ENCODE results near the gene CCHCR1.

The CCHCR1 gene

DNA sequence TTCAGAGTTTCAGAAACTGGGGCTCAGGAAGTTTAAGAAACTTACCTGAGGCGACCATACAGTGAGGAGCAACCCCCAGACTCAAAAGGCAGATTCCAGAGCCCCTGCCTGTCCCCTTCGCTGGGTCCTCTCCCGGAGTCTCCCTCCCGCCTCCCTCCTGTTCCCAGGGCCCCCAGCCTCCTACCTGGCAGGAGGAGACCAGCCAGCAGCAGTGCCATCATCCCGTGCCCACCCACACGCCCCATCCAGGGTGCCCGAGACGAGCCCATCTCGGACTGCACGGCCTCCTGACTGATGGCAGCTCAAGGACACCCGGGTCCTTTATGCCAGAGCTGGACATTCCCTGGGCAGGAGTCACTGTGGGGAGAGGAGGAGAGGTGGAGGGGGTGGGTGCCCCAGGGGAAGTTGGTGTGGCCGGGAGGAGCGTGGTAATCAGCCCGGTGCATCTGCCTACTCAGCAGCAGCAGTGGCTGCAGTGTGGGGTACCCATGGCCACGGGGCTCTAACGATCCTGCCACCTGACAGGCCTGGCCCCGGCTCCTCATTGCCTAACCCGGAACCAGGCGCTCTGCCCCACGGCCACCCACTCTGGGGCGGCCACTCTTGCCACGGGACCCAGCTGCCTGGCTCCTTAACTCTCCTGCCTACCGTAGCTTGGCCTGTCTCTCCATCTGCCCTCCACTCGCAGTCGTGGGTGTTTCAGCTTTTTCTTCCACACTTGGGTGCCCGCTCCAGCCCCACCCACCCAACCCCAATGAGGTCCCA is 37.3 kb downstream of the CCHCR1 start, which contains the start of gene CDSN:
Gene CDSN (minus strand): TSS at position 296 of the 765 bp plus-strand sequence. CDS start 27 bp downstream, at position 269.
- Histone ChIP-seq H3K4me1 (ENCODE audit: insufficient read depth, low read length) (peaks cover 6% of the 10 kb centered on the region; the same call in 1 of the 2 replicates), H3K9me3 (ENCODE audit: control insufficient read depth, insufficient read depth, low read length) (no peaks in the 10 kb centered on the region), H3K36me3 (ENCODE audit: insufficient read depth, low read length) (no peaks in the 10 kb centered on the region), H3K9ac (ENCODE audit: low read depth, low read length) (no peak within 1 kb of the TSS)

GRCh38 chr6:31118178-31118577 is 39.4 kb downstream of the CCHCR1 start:
- Histone ChIP-seq H3K9me3 (ENCODE audit: control insufficient read depth, insufficient read depth, low read length) (no peaks in the 10 kb centered on the region), H3K4me1 (ENCODE audit: insufficient read depth, low read length) (peaks cover 15% of the 10 kb centered on the region; the same call in 1 of the 2 replicates), H3K36me3 (ENCODE audit: insufficient read depth, low read length) (no peaks in the 10 kb centered on the region), H3K9ac (ENCODE audit: low read depth, low read length) (no peak overlapping the region)

DNA sequence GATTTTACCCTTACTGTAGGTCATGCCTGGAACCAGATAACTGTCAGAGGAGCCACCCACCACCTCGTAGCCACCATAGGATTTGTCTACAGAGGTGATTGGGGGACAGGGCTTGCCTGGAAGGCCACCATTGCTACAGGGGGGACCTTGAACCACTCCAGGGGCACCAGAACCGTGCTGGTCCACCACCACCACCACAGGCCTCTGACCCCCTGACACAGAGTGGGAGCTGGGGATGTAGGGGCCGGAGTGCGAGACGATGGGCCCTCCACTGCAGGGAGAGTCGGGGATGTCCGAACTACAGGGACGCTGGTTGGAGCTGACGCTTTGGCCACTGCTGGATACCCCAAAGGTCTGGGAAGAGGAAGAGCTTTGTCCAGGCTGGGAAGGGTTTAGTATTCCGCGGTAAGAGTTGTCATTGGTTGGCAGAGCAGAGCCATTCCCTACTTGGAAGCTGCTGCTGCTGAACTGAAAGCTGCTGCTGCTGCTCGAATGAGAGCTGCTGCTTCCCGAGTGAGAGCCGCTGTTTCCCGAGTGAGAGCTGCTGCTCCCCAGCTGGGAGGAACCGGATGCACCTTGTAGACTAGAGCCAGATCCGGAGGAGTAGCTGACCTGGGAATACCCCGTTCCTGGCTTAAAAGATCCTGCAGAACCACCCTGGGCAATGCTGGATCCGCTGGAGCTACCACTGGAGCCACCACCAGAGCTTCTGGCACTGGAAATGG is 40.8 kb downstream of the CCHCR1 start:
- H3K9me3 ChIP-seq (ENCODE audit: control insufficient read depth, insufficient read depth, low read length), result no peaks in the 10 kb centered on the region
- no peak overlapping the region for H3K9ac ChIP-seq (ENCODE audit: low read depth, low read length)

GRCh38 chr6:31115941-31116560 is 41.6 kb downstream of the CCHCR1 start:
- H3K36me3 ChIP-seq (ENCODE audit: insufficient read depth, low read length), result no peaks in the 10 kb centered on the region
- no peaks in the 10 kb centered on the region for H3K9me3 ChIP-seq (ENCODE audit: control insufficient read depth, insufficient read depth, low read length)
- no peak overlapping the region for H3K9ac ChIP-seq (ENCODE audit: low read depth, low read length)
- peaks cover 20% of the 10 kb centered on the region for H3K4me1 ChIP-seq (ENCODE audit: insufficient read depth, low read length)

More for the DNA sequence above, 40.8 kb downstream of the CCHCR1 start:
- H3K36me3 ChIP-seq (ENCODE audit: insufficient read depth, low read length), result no peaks in the 10 kb centered on the region
- peaks cover 15% of the 10 kb centered on the region; the same call in 1 of the 2 replicates for H3K4me1 ChIP-seq (ENCODE audit: insufficient read depth, low read length)

DNA sequence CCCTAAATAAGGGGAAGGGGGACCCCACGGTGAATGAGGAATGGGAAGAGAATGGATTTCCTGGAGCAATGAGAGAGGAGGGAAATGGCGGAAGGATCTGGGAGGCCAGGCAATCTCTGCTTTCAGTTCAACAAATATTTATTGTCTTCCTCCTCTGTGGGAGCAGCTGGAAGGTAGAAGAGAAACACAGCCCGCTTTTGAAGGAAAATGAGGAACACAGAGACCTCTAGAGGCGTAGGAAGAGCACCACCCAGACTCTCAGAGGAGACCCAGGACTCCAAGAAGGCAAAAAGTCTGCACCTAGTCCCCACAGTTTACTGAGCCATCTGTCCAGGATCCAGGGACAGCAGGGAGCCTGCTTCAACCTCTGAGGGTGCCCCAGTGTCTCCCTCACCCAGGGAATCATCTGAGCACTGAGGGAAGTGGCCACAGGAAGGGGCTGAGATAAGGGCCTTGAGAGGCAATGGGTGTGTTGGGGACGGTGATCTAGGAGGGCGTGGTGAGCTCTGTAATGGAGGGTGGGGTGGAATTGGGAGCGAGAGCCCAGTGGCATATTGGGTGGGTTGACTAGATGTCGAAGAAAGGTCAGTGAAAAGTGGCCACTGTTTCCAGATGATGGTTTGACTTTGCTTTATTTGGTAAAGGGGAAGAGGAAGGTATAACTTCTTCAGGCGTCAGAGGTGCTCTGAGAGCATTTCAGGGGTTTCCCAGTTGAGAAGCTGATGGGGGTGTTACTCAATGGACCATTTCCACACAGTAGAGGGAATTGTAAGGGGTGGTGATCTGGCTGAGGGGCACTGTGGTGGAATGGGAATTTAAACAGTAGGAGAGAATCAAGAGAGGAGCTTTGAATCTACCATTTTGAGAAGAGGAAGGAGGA is 42.4 kb downstream of the CCHCR1 start:
- peaks cover 28% of the 10 kb centered on the region for H3K4me1 ChIP-seq (ENCODE audit: insufficient read depth, low read length)
- no peak overlapping the region; the same call in 1 of the 2 replicates for H3K9ac ChIP-seq (ENCODE audit: low read depth, low read length)
- H3K36me3 ChIP-seq (ENCODE audit: insufficient read depth, low read length), result no peaks in the 10 kb centered on the region
- H3K9me3 ChIP-seq (ENCODE audit: control insufficient read depth, insufficient read depth, low read length), result no peaks in the 10 kb centered on the region

GRCh38 chr6:31114541-31114878 is 43.1 kb downstream of the CCHCR1 start, which contains the start of gene PSORS1C1:
TSS of gene PSORS1C1 (plus strand) at chr6:31114800. CDS start at chr6:31129633, 14,833 bp downstream.
- Histone ChIP-seq H3K9me3 (ENCODE audit: control insufficient read depth, insufficient read depth, low read length) (no peaks in the 10 kb centered on the region), H3K4me1 (ENCODE audit: insufficient read depth, low read length) (peaks cover 32% of the 10 kb centered on the region), H3K9ac (ENCODE audit: low read depth, low read length) (no peak within 1 kb of the TSS; the same call in 1 of the 2 replicates), H3K36me3 (ENCODE audit: insufficient read depth, low read length) (no peaks in the 10 kb centered on the region)

GRCh38 chr6:31113861-31114540 is 43.6 kb downstream of the CCHCR1 start:
- H3K9ac ChIP-seq (ENCODE audit: low read depth, low read length), result no peak overlapping the region
- no peaks in the 10 kb centered on the region for H3K9me3 ChIP-seq (ENCODE audit: control insufficient read depth, insufficient read depth, low read length)
- H3K36me3 ChIP-seq (ENCODE audit: insufficient read depth, low read length), result no peaks in the 10 kb centered on the region
- peaks cover 32% of the 10 kb centered on the region for H3K4me1 ChIP-seq (ENCODE audit: insufficient read depth, low read length)

GRCh38 chr6:31112478-31112877 is 45.1 kb downstream of the CCHCR1 start, which contains the start of gene C6orf15:
TSS of gene C6orf15 (minus strand) at chr6:31112575. CDS start at chr6:31112555, 20 bp downstream.
- Histone ChIP-seq H3K9me3 (ENCODE audit: control insufficient read depth, insufficient read depth, low read length) (no peaks in the 10 kb centered on the region), H3K4me1 (ENCODE audit: insufficient read depth, low read length) (peaks cover 32% of the 10 kb centered on the region), H3K9ac (ENCODE audit: low read depth, low read length) (no peak within 1 kb of the TSS), H3K36me3 (ENCODE audit: insufficient read depth, low read length) (no peaks in the 10 kb centered on the region)

DNA sequence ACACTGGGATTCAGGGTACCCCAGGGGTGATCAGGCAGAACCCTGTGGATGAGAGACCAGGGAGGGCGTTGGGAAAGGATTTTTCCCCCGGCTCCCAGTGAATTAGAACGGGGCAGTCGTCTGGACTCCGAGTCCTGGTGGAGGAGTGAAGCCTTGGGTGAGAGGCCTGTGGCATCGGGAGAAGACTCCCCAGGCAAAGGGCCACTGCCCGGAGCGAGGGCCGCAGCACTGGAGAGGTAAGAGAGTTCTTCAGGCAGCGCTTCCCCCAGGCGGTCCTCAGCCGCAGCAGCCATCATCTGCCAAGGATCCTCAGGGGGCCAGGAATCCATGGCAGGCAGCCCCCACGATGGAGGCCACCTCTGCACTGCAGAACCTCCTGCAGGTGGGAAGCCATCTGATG is 45.9 kb downstream of the CCHCR1 start:
- Histone ChIP-seq H3K36me3 (ENCODE audit: insufficient read depth, low read length) (no peaks in the 10 kb centered on the region), H3K9me3 (ENCODE audit: control insufficient read depth, insufficient read depth, low read length) (no peaks in the 10 kb centered on the region), H3K4me1 (ENCODE audit: insufficient read depth, low read length) (peaks cover 32% of the 10 kb centered on the region), H3K9ac (ENCODE audit: low read depth, low read length) (no peak overlapping the region)

- no peak overlapping the region for H3K9ac ChIP-seq (ENCODE audit: low read depth, low read length)
- H3K4me1 ChIP-seq (ENCODE audit: insufficient read depth, low read length), result peaks cover 32% of the 10 kb centered on the region
- H3K9me3 ChIP-seq (ENCODE audit: control insufficient read depth, insufficient read depth, low read length), result no peaks in the 10 kb centered on the region
- H3K36me3 ChIP-seq (ENCODE audit: insufficient read depth, low read length), result no peaks in the 10 kb centered on the region
These were observed 46.6 kb downstream of the CCHCR1 start for GRCh38 chr6:31110825-31111582.

DNA sequence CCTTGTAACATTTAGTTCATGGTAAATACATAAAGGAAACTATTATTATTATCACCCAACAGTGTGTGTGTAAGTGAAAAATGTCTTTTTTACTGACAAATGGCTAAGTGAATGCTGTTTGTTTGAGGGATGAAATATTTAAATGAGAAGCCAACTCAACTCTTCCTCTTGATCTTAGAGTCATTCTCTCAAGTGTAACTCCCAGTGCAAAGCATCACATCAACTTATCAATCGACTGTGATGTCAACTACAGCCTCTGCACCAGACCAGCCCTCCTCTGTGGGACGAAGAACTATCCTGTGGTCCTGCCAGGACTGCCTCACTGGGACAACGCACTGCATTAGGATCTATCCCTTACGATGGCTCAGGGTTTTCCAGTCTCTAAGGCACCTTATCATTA is 50.5 kb downstream of the CCHCR1 start:
- no peaks in the 10 kb centered on the region for H3K9me3 ChIP-seq (ENCODE audit: control insufficient read depth, insufficient read depth, low read length)
- H3K9ac ChIP-seq (ENCODE audit: low read depth, low read length), result no peak overlapping the region
- no peaks in the 10 kb centered on the region for H3K36me3 ChIP-seq (ENCODE audit: insufficient read depth, low read length)

GRCh38 chr6:31103136-31103535 is 54.5 kb downstream of the CCHCR1 start:
- H3K36me3 ChIP-seq (ENCODE audit: insufficient read depth, low read length), result no peaks in the 10 kb centered on the region
- no peaks in the 10 kb centered on the region; the same call in 1 of the 2 replicates for H3K4me1 ChIP-seq (ENCODE audit: insufficient read depth, low read length)
- no peaks in the 10 kb centered on the region for H3K9me3 ChIP-seq (ENCODE audit: control insufficient read depth, insufficient read depth, low read length)
- H3K9ac ChIP-seq (ENCODE audit: low read depth, low read length), result no peak overlapping the region

More for the DNA sequence above, 50.5 kb downstream of the CCHCR1 start:
- H3K4me1 ChIP-seq (ENCODE audit: insufficient read depth, low read length), result peaks cover 17% of the 10 kb centered on the region

All from ES-I3 (cell line).